Stimulated activated naive CD4-positive, alpha-beta T cell (primary cell): ENCODE data around the gene CELSR2.

Experiments
- DNase-seq, 6 experiments: peaks; one replicate each; lab custom pipeline; 2025; lab: John Stamatoyannopoulos, UW

The CELSR2 gene

DNA sequence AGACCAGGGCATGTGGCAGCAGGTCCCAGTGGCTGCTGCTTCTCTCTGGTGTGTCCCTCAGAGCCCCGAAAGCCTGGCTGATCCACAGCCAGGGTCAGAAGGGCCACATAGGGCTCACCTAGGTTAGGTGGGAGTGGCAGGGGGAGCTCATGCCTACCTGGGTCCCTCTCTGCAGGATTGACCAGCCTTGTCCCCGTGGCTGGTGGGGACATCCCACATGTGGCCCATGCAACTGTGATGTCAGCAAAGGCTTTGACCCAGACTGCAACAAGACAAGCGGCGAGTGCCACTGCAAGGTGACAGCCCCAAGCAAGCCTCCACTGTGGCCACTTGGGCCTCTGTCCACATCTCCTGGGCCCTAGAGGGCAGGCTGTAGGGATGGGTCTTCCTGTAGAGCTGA lies 15.7 kb downstream of the CELSR2 start:
- no peak for DNase-seq

DNA sequence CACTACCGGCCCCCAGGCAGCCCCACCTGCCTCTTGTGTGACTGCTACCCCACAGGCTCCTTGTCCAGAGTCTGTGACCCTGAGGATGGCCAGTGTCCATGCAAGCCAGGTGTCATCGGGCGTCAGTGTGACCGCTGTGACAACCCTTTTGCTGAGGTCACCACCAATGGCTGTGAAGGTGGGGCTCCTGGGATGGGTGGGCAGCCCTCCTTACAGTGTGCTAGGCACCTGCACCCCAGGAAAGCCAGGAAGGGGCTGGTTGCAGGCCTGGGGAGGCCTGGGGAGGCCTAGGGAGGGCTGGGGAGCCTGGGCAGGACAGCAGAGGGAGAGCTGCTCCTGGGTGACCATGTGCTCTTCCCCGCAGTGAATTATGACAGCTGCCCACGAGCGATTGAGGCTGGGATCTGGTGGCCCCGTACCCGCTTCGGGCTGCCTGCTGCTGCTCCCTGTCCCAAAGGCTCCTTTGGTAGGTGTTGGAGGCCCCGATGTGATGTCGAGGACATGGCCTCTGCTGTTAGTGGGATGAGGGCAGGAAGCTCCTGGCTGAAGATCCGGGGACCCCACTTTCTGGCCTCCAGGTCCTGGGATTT lies 16.5 kb downstream of the CELSR2 start:
- no peak for DNase-seq

DNA sequence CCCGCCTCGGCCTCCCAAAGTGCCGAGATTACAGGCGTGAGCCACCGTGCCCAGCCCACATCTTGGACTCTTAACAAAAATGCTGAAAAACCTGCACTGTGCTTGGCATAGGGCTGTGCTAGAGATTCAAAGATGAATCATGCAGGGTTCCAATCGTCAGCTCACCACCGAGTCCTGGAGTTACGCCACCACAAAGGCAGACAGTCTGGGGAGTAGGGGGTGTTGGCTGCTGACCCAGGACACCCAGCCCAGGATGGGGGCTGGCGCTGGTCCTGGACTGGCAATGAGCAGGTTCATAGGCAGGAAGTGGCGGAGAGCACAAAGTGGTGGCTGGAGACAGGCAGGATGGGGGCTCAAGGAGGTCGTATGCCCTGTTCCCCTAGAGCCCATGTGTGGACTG lies 17.6 kb downstream of the CELSR2 start:
- no peak for DNase-seq

DNA sequence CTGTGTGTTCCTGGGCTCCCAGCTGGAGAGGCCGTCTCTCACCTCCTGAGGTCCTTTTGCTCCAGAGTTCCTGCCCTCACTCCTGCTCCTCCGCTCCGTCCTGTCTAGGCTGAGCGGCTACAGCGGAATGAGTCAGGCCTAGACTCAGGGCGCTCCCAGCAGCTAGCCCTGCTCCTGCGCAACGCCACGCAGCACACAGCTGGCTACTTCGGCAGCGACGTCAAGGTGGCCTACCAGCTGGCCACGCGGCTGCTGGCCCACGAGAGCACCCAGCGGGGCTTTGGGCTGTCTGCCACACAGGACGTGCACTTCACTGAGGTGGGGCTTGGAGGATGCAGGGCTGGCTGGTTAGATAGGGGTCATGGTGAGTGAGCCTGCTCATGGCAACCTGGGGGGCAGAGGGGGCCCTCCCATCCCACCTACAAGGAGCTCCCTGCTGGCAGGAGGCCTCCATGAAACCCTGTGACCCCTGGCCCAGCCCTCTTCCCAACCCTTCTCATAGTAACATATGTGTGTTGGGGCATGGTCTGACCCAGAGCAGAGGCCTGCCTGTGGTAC lies 18.5 kb downstream of the CELSR2 start:
- DNase-seq: no peak

DNA sequence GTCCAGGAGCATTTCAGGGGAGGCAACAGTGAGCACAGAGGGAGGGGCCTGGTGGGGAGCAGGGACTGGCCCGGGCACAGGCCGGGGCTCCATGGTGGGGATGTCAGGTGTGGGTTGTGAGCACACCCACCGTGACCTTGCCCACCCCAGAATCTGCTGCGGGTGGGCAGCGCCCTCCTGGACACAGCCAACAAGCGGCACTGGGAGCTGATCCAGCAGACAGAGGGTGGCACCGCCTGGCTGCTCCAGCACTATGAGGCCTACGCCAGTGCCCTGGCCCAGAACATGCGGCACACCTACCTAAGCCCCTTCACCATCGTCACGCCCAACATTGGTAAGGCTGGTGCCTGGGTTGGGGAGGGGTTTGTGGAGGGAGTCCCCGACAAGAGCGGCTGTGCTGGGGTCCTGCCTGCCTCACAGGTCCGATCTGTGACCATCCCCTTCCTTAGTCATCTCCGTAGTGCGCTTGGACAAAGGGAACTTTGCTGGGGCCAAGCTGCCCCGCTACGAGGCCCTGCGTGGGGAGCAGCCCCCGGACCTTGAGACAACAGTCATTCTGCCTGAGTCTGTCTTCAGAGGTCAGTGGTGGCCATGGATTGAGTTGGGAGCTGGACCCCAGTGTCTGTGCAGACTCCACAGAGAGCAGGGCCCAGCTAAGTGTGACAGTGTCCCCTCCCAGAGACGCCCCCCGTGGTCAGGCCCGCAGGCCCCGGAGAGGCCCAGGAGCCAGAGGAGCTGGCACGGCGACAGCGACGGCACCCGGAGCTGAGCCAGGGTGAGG lies 19.3 kb downstream of the CELSR2 start:
- DNase-seq: no peak

DNA sequence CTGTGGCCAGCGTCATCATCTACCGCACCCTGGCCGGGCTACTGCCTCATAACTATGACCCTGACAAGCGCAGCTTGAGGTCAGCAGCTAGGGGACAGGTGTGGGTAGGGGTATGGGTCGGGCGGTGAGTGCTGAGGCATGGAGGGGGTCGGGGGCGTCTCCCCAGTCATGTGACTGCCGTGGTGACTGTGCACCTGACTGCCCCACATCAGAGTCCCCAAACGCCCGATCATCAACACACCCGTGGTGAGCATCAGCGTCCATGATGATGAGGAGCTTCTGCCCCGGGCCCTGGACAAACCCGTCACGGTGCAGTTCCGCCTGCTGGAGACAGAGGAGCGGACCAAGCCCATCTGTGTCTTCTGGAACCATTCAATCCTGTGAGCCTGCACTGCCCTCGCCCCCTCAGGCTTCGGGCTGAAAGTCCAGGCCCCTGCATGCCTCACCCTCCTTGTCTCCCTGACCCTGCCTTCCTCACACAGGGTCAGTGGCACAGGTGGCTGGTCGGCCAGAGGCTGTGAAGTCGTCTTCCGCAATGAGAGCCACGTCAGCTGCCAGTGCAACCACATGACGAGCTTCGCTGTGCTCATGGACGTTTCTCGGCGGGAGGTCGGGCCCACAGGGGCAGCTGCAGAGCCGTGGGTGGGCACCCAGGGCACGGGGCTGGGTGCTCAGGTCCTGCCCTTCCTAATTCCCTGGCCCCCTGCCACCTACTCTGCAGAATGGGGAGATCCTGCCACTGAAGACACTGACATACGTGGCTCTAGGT lies 20.1 kb downstream of the CELSR2 start:
- DNase-seq: no peak

DNA sequence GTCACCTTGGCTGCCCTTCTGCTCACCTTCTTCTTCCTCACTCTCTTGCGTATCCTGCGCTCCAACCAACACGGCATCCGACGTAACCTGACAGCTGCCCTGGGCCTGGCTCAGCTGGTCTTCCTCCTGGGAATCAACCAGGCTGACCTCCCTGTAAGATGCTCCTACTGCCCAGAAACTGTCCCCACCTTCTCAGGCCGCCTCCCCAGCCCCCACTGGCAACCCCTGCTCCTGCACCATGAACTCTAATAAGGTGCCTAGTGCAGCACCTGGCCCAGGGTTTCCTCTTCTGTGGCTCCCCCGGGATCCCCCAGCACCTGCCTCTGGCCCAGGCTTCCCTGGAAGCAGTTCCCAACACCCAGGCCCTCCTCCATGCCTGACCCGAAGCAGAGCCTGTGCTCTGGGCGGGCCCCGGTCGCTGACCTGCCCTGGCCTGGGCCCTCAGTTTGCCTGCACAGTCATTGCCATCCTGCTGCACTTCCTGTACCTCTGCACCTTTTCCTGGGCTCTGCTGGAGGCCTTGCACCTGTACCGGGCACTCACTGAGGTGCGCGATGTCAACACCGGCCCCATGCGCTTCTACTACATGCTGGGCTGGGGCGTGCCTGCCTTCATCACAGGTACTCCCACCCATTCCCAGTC lies 20.8 kb downstream of the CELSR2 start:
- no peak for DNase-seq

DNA sequence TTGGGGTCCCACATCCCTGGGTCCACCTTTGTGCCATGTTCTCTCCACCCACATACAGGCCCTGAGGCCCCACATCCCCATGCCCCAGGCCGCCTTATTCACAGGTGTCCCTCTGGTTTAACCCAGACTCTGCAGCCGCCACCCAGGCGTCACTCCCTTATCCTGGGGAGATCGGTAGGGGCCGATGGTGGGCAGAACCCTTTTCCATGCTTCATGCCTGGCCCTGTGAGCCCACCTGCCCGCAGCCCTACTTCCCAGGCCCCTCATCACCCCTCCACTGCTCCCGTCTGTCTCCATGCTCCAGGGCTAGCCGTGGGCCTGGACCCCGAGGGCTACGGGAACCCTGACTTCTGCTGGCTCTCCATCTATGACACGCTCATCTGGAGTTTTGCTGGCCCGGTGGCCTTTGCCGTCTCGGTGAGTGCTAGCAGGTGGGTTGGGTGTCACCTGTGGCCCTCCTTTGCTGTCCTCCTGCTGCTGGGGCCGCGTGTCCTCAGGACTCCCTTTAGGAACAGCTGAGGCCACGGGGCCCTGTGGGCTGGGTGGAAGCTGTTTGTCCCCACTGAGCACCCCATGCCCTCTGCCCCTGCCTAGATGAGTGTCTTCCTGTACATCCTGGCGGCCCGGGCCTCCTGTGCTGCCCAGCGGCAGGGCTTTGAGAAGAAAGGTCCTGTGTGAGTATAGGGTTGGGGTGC lies 21.4 kb downstream of the CELSR2 start:
- no peak for DNase-seq

DNA sequence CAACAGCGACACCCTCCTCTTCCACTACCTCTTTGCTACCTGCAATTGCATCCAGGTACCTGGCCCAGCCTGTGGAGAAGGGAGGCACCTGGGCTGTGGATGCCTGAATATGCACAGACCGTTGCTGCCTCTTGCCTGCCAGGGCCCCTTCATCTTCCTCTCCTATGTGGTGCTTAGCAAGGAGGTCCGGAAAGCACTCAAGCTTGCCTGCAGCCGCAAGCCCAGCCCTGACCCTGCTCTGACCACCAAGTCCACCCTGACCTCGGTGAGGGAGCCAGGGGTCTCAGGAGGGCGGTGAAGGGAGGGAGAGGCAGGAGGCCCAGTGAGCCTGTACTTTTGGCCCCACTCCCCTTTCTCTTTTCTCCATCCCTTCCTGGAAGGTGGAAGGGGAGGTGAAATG lies 22.1 kb downstream of the CELSR2 start:
- no peak for DNase-seq

DNA sequence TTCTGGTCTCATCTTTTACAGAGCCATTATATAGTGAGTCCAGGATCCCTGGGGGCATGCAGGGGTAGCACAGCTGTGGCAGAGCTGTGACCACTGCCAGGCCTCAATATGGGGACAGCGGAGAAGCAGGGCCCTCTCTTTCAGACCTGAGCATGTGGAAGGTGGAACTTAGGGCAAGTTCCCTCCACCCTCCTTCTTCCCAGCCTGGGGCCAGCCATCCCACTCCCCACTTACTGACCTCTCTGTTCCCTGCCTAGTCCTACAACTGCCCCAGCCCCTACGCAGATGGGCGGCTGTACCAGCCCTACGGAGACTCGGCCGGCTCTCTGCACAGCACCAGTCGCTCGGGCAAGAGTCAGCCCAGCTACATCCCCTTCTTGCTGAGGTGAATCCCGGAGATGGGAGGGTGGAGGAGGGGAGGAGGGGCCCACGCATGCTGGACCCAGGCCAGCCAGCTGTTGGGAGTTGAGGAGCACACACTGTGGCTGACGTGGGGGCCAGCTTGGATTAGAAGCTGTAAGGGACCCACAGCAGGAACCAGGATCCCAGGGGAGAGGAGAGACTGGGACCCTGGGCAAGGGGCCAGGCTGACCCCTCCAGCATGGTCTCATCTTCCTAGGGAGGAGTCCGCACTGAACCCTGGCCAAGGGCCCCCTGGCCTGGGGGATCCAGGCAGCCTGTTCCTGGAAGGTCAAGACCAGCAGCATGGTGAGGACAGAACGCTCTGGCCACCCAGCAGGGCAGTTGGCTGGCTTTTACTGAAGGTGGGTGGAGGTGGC lies 22.9 kb downstream of the CELSR2 start:
- DNase-seq: no peak

DNA sequence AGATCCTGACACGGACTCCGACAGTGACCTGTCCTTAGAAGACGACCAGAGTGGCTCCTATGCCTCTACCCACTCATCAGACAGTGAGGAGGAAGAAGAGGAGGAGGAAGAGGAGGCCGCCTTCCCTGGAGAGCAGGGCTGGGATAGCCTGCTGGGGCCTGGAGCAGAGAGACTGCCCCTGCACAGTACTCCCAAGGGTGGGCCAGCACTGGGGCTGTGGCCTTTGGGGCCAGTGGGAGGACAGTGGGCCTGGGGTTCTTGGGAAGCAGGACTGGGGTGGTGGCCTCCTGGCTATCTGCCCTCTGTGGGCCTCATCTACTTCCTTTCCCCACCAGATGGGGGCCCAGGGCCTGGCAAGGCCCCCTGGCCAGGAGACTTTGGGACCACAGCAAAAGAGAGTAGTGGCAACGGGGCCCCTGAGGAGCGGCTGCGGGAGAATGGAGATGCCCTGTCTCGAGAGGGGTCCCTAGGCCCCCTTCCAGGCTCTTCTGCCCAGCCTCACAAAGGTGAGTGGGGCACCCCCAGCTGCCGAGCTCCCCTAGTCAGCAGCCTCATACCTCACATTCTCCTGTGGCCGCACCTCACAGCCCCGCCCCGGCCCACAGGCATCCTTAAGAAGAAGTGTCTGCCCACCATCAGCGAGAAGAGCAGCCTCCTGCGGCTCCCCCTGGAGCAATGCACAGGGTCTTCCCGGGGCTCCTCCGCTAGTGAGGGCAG lies 23.6 kb downstream of the CELSR2 start:
- DNase-seq: no peak

DNA sequence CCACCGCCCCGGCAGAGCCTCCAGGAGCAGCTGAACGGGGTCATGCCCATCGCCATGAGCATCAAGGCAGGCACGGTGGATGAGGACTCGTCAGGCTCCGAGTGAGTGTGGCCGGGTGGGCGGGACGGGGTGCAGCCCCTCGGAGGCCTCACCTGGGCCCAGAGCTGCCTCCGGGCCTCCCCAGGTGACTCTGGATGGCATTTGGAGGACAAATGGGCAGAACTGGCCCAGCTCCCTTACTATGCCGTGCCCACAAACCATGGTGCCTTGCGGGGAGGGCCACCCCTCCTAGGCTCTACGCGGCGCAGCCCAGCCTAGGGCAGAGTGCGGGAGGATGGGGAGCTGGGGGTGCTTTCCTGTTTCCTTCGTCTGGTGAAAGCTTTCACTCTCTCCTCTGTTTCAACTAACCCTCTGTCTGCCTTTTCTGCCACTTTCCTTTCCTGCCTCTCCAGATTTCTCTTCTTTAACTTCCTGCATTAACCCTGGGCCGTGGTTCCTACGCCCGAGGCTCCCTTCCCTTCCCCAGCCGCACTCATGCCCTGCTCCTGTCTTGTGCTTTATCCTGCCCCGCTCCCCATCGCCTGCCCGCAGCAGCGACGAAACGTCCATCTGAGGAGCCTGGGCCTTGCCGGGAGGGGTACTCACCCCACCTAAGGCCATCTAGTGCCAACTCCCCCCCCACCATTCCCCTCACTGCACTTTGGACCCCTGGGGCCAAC lies 24.4 kb downstream of the CELSR2 start:
- DNase-seq: no peak

DNA sequence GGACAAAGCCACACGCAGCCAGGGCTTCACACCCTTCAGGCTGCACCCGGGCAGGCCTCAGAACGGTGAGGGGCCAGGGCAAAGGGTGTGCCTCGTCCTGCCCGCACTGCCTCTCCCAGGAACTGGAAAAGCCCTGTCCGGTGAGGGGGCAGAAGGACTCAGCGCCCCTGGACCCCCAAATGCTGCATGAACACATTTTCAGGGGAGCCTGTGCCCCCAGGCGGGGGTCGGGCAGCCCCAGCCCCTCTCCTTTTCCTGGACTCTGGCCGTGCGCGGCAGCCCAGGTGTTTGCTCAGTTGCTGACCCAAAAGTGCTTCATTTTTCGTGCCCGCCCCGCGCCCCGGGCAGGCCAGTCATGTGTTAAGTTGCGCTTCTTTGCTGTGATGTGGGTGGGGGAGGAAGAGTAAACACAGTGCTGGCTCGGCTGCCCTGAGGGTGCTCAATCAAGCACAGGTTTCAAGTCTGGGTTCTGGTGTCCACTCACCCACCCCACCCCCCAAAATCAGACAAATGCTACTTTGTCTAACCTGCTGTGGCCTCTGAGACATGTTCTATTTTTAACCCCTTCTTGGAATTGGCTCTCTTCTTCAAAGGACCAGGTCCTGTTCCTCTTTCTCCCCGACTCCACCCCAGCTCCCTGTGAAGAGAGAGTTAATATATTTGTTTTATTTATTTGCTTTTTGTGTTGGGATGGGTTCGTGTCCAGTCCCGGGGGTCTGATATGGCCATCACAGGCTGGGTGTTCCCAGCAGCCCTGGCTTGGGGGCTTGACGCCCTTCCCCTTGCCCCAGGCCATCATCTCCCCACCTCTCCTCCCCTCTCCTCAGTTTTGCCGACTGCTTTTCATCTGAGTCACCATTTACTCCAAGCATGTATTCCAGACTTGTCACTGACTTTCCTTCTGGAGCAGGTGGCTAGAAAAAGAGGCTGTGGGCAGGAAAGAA lies 25.5 kb downstream of the CELSR2 start:
- no peak for DNase-seq

DNA sequence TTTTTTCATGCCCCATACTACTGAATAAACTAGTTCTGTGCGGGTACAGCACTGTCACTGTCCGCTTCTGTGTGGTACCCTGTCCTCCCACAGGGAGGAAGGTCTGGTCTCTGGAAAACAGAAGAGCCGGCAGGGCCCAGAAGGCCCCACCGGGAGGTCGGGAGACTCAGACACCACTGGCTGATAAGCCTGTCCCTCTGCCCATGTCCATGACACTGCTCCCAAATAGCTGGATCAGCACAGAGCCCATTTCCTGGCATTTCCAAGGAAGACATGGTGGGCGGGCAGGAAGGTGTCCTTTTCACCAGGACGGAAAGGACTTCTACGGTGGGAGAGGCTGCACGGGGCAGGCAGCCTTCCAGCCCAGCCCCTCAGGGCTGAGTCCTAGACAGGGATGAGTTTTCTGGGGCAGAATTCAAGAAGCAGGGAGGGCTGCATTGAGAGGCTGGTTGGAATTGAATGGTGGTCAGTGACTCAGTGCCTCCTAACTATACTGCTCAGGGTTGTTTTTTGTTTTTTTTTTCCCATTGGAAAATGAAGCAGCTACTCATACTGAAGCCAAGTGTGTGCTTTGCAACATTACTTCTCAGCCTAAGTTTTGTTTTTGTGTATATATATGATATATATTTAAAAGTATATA lies 26.5 kb downstream of the CELSR2 start:
- DNase-seq: no peak

DNA sequence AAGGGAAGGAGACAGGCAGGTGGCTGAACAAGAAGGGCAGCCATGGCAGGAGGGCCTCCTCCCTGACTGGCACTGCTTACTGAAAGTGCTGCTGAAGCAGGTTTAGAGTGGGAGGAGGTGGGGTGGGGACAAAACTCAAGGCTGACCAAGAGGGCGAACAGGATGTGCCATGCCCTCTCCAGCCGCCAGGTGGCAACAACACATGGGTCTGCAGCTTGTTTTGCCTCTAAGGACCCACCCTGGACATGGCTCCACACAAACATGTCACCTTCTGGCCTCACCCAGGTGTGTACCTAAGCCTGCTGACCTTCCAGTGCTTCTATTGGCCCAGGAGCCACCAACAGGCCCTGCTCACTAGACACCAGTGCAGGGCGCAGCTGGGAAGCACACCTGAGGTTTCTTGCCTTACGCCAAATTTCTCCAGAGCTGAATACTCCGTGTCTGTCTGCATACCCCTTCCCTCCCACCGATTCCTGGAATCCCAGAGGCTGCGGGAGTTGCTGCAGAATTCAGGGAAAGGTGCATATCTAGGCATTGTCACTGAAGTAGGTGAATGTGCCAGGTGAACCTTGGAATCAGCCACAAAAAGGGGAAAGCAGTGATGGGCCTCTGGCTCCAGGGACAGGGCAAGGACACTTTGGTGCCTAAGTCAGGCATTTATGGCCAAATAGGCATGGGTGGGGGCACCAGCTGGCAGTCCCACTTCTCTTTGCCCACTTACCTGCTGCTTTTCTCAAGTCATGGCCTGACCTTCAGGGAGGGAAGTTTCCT lies 28.3 kb downstream of the CELSR2 start:
- peak in 5 of 6 experiments; percentile 22 to 53 (median 29) for DNase-seq

DNA sequence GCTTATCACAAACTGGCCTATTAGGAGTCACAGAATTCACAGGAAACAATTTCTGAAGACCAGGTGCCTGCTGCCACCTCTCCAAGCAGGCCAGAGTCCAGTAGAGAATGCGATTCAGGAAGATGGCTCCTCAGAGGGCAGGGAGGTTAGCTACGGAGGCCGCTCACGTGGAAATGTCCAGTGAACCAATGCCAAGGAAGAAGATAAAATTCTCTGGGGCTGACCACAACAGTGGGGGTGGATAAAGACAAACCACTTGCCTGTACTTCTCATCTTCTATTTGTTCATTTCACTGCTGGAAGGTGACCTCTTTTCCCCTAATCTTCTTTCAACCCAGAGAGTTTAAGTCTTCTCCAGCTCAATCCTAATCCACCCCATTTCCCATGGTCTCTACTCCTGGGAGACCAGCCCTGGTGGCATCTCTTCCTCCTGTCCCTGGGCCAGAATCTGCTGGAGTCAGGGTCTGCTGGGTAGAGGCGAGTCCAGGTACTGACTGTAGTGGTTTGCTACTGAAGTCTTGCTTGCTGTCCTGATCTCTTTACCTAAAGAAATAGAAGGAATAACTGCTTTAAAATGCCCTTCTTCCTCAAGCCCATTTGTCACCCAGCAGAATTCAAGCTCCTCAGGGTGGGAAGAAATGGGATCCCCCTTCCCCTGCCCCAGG lies 30.4 kb downstream of the CELSR2 start:
- DNase-seq: no peak

DNA sequence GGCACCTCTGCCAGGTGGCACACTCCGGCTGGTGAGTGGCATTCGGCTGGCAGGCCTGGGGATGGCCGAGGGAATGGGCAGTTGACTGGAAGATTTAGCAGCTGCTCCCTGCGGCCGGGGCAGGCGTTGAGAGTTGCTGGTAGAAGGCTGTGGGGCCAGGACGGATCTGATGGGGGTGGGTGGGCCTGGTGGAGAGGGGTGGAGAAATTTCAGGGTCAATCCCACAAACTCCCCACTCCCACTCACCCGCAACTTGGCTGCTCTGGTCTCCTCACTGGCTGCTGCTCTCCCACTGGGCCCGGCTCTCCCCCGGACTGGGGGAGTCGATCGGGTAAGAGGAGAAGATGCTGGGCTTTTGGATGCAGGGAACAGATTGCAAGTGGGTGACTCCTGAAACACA lies 31.5 kb downstream of the CELSR2 start:
- no peak for DNase-seq
